ENCODE measurements around the gene RTP1.

GRCh38 chr3:187162265-187162953 lies 34.9 kb upstream of the RTP1 start:
- no peak for TF ChIP-seq ZNF274 (IDR thresholded peaks at IDR 0.05; ENCODE audit: low read depth, low read length)
- no peak for TF ChIP-seq YY1 (IDR thresholded peaks at IDR 0.05; ENCODE audit: insufficient read depth, insufficient read length)
- no peak for TF ChIP-seq SUZ12 (IDR thresholded peaks at IDR 0.05; ENCODE audit: extremely low read depth, insufficient read depth, insufficient read length)
